ENCODE data around the gene MGAT4C. TPM values are rescaled to one million over a fixed set of nuclear protein-coding genes. Genes with fewer than 3 reads are reported as not detected.
"Not testable (repeated sequence)": the region's sequence is repeated elsewhere in the genome, so short reads cannot be mapped to it uniquely, and the experiment has no call there.

The MGAT4C gene
- total RNA-seq (12.1 TPM), polyA plus RNA-seq (0.28 TPM)

- WGBS = 30% methylated on average over 3 of the region's 3 CpGs
- no peaks in the 10 kb centered on the region for H3K4me1 ChIP-seq (ENCODE audit: insufficient read depth)
- DNase-seq (ENCODE audit: extremely low spot score) = no peak
- no peaks in the 10 kb centered on the region for H3K36me3 ChIP-seq (ENCODE audit: insufficient read depth)
- no peak within 1 kb of the TSS for H3K27ac ChIP-seq (ENCODE audit: low read depth)
- H3K4me3 ChIP-seq (ENCODE audit: low read depth, low read length) = no peak within 1 kb of the TSS
Measured at GRCh38 chr12:86256163-86256562, at the start of gene MGAT4C. Gene MGAT4C, minus strand, starts transcription at chr12:86256391.

- not testable (repeated sequence) for H3K27ac ChIP-seq (ENCODE audit: low read depth); H3K4me3 ChIP-seq (ENCODE audit: low read depth, low read length); H3K4me1 ChIP-seq (ENCODE audit: insufficient read depth); H3K36me3 ChIP-seq (ENCODE audit: insufficient read depth); DNase-seq (ENCODE audit: extremely low spot score)
- WGBS = 92% methylated on average over 31 of the region's 31 CpGs
Measured at GRCh38 chr12:86296396-86296795, 40.2 kb upstream of the MGAT4C start.

GRCh38 chr12:86293682-86294240 lies 37.6 kb upstream of the MGAT4C start:
- Histone ChIP-seq H3K4me1 (ENCODE audit: insufficient read depth) (no peaks in the 10 kb centered on the region), H3K36me3 (ENCODE audit: insufficient read depth) (no peaks in the 10 kb centered on the region), H3K27ac (ENCODE audit: low read depth) (no peak overlapping the region), H3K4me3 (ENCODE audit: low read depth, low read length) (no peak overlapping the region)
- no peak for DNase-seq (ENCODE audit: extremely low spot score)
- 62% methylated on average over 3 of the region's 3 CpGs for WGBS

- no peak for DNase-seq (ENCODE audit: extremely low spot score)
- WGBS = 62% methylated on average over 3 of the region's 3 CpGs
- no peaks in the 10 kb centered on the region for H3K36me3 ChIP-seq (ENCODE audit: insufficient read depth)
- H3K4me1 ChIP-seq (ENCODE audit: insufficient read depth) = no peaks in the 10 kb centered on the region
- no peak overlapping the region for H3K27ac ChIP-seq (ENCODE audit: low read depth)
- H3K4me3 ChIP-seq (ENCODE audit: low read depth, low read length) = no peak overlapping the region
Measured at GRCh38 chr12:86292480-86292879, 36.3 kb upstream of the MGAT4C start.

- H3K4me3 ChIP-seq (ENCODE audit: low read depth, low read length) = no peak overlapping the region
- no peaks in the 10 kb centered on the region for H3K36me3 ChIP-seq (ENCODE audit: insufficient read depth)
- H3K27ac ChIP-seq (ENCODE audit: low read depth) = no peak overlapping the region
- DNase-seq (ENCODE audit: extremely low spot score) = no peak
- no peaks in the 10 kb centered on the region for H3K4me1 ChIP-seq (ENCODE audit: insufficient read depth)
- WGBS = 82% methylated on average over 3 of the region's 3 CpGs
Measured at GRCh38 chr12:86290615-86291014, 34.4 kb upstream of the MGAT4C start.

- Histone ChIP-seq H3K4me1 (ENCODE audit: insufficient read depth) (no peaks in the 10 kb centered on the region), H3K36me3 (ENCODE audit: insufficient read depth) (no peaks in the 10 kb centered on the region), H3K27ac (ENCODE audit: low read depth) (no peak overlapping the region), H3K4me3 (ENCODE audit: low read depth, low read length) (no peak overlapping the region)
- 68% methylated on average over 2 of the region's 2 CpGs for WGBS
- no peak for DNase-seq (ENCODE audit: extremely low spot score)
Measured at GRCh38 chr12:86286119-86286518, 29.9 kb upstream of the MGAT4C start.

- H3K27ac ChIP-seq (ENCODE audit: low read depth) = no peak overlapping the region
Measured at GRCh38 chr12:86283620-86284019, 27.4 kb upstream of the MGAT4C start.

GRCh38 chr12:86275356-86275755 lies 19.2 kb upstream of the MGAT4C start:
- H3K4me1 ChIP-seq (ENCODE audit: insufficient read depth) = no peaks in the 10 kb centered on the region
- H3K27ac ChIP-seq (ENCODE audit: low read depth) = no peak overlapping the region
- no peak for DNase-seq (ENCODE audit: extremely low spot score)
- WGBS = 42% methylated on average over 5 of the region's 5 CpGs
- no peaks in the 10 kb centered on the region for H3K36me3 ChIP-seq (ENCODE audit: insufficient read depth)
- H3K4me3 ChIP-seq (ENCODE audit: low read depth, low read length) = no peak overlapping the region

More at GRCh38 chr12:86283620-86284019, 27.4 kb upstream of the MGAT4C start:
- WGBS = 25% methylated on average over 2 of the region's 2 CpGs
- Histone ChIP-seq H3K36me3 (ENCODE audit: insufficient read depth) (no peaks in the 10 kb centered on the region), H3K4me1 (ENCODE audit: insufficient read depth) (no peaks in the 10 kb centered on the region), H3K4me3 (ENCODE audit: low read depth, low read length) (no peak overlapping the region)
- DNase-seq (ENCODE audit: extremely low spot score) = no peak

GRCh38 chr12:86265329-86265695 lies 9.1 kb upstream of the MGAT4C start:
- no peaks in the 10 kb centered on the region for H3K36me3 ChIP-seq (ENCODE audit: insufficient read depth)
- peak; percentile 29 for DNase-seq (ENCODE audit: extremely low spot score)
- no peaks in the 10 kb centered on the region for H3K4me1 ChIP-seq (ENCODE audit: insufficient read depth)
- WGBS = 61% methylated on average over 5 of the region's 5 CpGs
- no peak overlapping the region for H3K4me3 ChIP-seq (ENCODE audit: low read depth, low read length)
- no peak overlapping the region for H3K27ac ChIP-seq (ENCODE audit: low read depth)

GRCh38 chr12:86264451-86265328 lies 8.5 kb upstream of the MGAT4C start:
- H3K36me3 ChIP-seq (ENCODE audit: insufficient read depth) = no peaks in the 10 kb centered on the region
- 21% methylated on average over 38 of the region's 38 CpGs for WGBS
- no peak overlapping the region for H3K4me3 ChIP-seq (ENCODE audit: low read depth, low read length)
- H3K27ac ChIP-seq (ENCODE audit: low read depth) = no peak overlapping the region
- no peak for DNase-seq (ENCODE audit: extremely low spot score)
- no peaks in the 10 kb centered on the region for H3K4me1 ChIP-seq (ENCODE audit: insufficient read depth)

- 89% methylated on average over 2 of the region's 2 CpGs for WGBS
- no peak for DNase-seq (ENCODE audit: extremely low spot score)
- H3K36me3 ChIP-seq (ENCODE audit: insufficient read depth) = no peaks in the 10 kb centered on the region
Measured at GRCh38 chr12:86261578-86261977, 5.4 kb upstream of the MGAT4C start.

GRCh38 chr12:86261142-86261541 lies 5.0 kb upstream of the MGAT4C start:
- H3K27ac ChIP-seq (ENCODE audit: low read depth) = no peak overlapping the region
- no peaks in the 10 kb centered on the region for H3K36me3 ChIP-seq (ENCODE audit: insufficient read depth)
- DNase-seq (ENCODE audit: extremely low spot score) = no peak
- 79% methylated on average over 1 of the region's 1 CpG for WGBS
- H3K4me3 ChIP-seq (ENCODE audit: low read depth, low read length) = no peak overlapping the region
- H3K4me1 ChIP-seq (ENCODE audit: insufficient read depth) = no peaks in the 10 kb centered on the region

More at GRCh38 chr12:86261578-86261977, 5.4 kb upstream of the MGAT4C start:
- Histone ChIP-seq H3K4me1 (ENCODE audit: insufficient read depth) (no peaks in the 10 kb centered on the region), H3K27ac (ENCODE audit: low read depth) (no peak overlapping the region), H3K4me3 (ENCODE audit: low read depth, low read length) (no peak overlapping the region)

- no peak for DNase-seq (ENCODE audit: extremely low spot score)
- no peak overlapping the region for H3K27ac ChIP-seq (ENCODE audit: low read depth)
- H3K4me3 ChIP-seq (ENCODE audit: low read depth, low read length) = no peak overlapping the region
- 52% methylated on average over 2 of the region's 2 CpGs for WGBS
- no peaks in the 10 kb centered on the region for H3K4me1 ChIP-seq (ENCODE audit: insufficient read depth)
- no peaks in the 10 kb centered on the region for H3K36me3 ChIP-seq (ENCODE audit: insufficient read depth)
Measured at GRCh38 chr12:86260183-86260582, 4.0 kb upstream of the MGAT4C start.

- WGBS = 68% methylated on average over 2 of the region's 2 CpGs
- H3K4me1 ChIP-seq (ENCODE audit: insufficient read depth) = no peaks in the 10 kb centered on the region
- DNase-seq (ENCODE audit: extremely low spot score) = no peak
- no peak overlapping the region for H3K27ac ChIP-seq (ENCODE audit: low read depth)
- H3K36me3 ChIP-seq (ENCODE audit: insufficient read depth) = no peaks in the 10 kb centered on the region
- no peak overlapping the region for H3K4me3 ChIP-seq (ENCODE audit: low read depth, low read length)
Measured at GRCh38 chr12:86257134-86257533, 943 bp upstream of the MGAT4C start.
